IMR-90 (cell line): ENCODE results near the gene PTHLH. TPM values are rescaled to one million over a fixed set of nuclear protein-coding genes. Genes with fewer than 3 reads are reported as not detected.
A peak's percentile ranks its signal among the peaks of the same experiment; 100 is the strongest.

Experiments used
- ATAC-seq: fragments of 200-7000 bp; cut with Tn5 transposase; 2 replicates; pipeline ENCODE4 v1.9.1; 2020; ENCODE audit warnings: low read depth, mild to moderate bottlenecking, moderate library complexity
- BruUV-seq: library from RNA; stranded (reverse); fragments of 400-500 nt; replicated peaks from 2 replicates; lab custom pipeline; 2021; lab: Mats Ljungman, UMichigan
- CTCF ChIA-PET: fragments of 300-600 bp; formaldehyde crosslinking; extraction: SDS; loops from one replicate; lab custom pipeline; 2021; ENCODE audit warnings: antibody characterized with exemption; lab: Yijun Ruan, JAX
- POLR2A ChIA-PET: fragments of 300-600 bp; sonication (Branson Sonifier 250); formaldehyde crosslinking; loops from one replicate; lab custom pipeline; 2022; ENCODE audit warnings: antibody characterized with exemption; ENCODE audit not compliant: unreplicated experiment; lab: Charles Lee
- DNase-seq: peaks from one replicate; pipeline ENCODE4 v3.0.0; 2013
- H2AFZ ChIP-seq: replicated peaks from 2 replicates; pipeline ENCODE3; 2013; ENCODE audit warnings: low read length, mild to moderate bottlenecking; ENCODE audit not compliant: poor library complexity
- H2AK5ac ChIP-seq: 2 replicates; pipeline ENCODE4 v1.6.1; 2013; ENCODE audit warnings: low read depth, low read length, inconsistent platforms
- H2AK9ac ChIP-seq: replicated peaks from 2 replicates; pipeline ENCODE3; 2013; ENCODE audit warnings: mild to moderate bottlenecking, low read depth, low read length, moderate library complexity; ENCODE audit not compliant: poor library complexity
- H2BK120ac ChIP-seq: 2 replicates; pipeline ENCODE4 v1.6.1; 2013; ENCODE audit warnings: low read depth, low read length, inconsistent platforms
- H2BK15ac ChIP-seq: 3 replicates; pipeline ENCODE4 v1.6.1; 2013; ENCODE audit warnings: low read depth, low read length, inconsistent platforms
- H2BK20ac ChIP-seq: 2 replicates; pipeline ENCODE4 v1.6.1; 2013; ENCODE audit warnings: low read depth, mild to moderate bottlenecking, inconsistent platforms, low read length, moderate library complexity
- H2BK5ac ChIP-seq: 2 replicates; pipeline ENCODE4 v1.6.1; 2013; ENCODE audit warnings: mild to moderate bottlenecking, low read depth, low read length, inconsistent platforms; ENCODE audit not compliant: poor library complexity, severe bottlenecking
- H3K14ac ChIP-seq: replicated peaks from 2 replicates; pipeline ENCODE4 v1.6.1; 2013; ENCODE audit warnings: low read depth, low read length, inconsistent platforms
- H3K18ac ChIP-seq: 2 replicates; pipeline ENCODE4 v1.6.1; 2013; ENCODE audit warnings: low read depth, low read length, control low read depth
- H3K23ac ChIP-seq: 2 replicates; pipeline ENCODE4 v1.6.1; 2013; ENCODE audit warnings: low read depth, low read length, inconsistent platforms
- H3K27ac ChIP-seq: 2 replicates; pipeline ENCODE4 v1.5.1; 2013; ENCODE audit warnings: mild to moderate bottlenecking, control low read depth, low read length; ENCODE audit not compliant: insufficient read depth
- H3K27me3 ChIP-seq: 2 replicates; pipeline ENCODE4 v1.6.1; 2013; ENCODE audit warnings: low read length; ENCODE audit not compliant: control insufficient read depth, insufficient read depth
- H3K36me3 ChIP-seq: 2 replicates; pipeline ENCODE4 v1.6.1; 2013; ENCODE audit warnings: low read length, mixed read lengths; ENCODE audit not compliant: control insufficient read depth, insufficient read depth
- H3K4ac ChIP-seq: 2 replicates; pipeline ENCODE4 v1.6.1; 2013; ENCODE audit warnings: low read depth, low read length, inconsistent platforms
- H3K4me1 ChIP-seq: 2 replicates; pipeline ENCODE4 v1.6.1; 2013; ENCODE audit warnings: low read length, mixed read lengths; ENCODE audit not compliant: control insufficient read depth, insufficient read depth
- H3K4me2 ChIP-seq: 2 replicates; pipeline ENCODE4 v1.6.1; 2013; ENCODE audit warnings: low read depth, mild to moderate bottlenecking, control low read depth, low read length, moderate library complexity
- H3K4me3 ChIP-seq: 2 replicates; pipeline ENCODE4 v1.5.1; 2013; ENCODE audit warnings: low read depth, mild to moderate bottlenecking, control low read depth, low read length, moderate library complexity; ENCODE audit not compliant: insufficient read depth
- H3K56ac ChIP-seq: 2 replicates; pipeline ENCODE4 v1.6.1; 2013; ENCODE audit warnings: low read length, inconsistent platforms; ENCODE audit not compliant: insufficient read depth; ENCODE audit errors: extremely low read depth
- H3K79me1 ChIP-seq, 2 experiments: 2 replicates each; pipeline ENCODE4 v1.6.1; 2013; ENCODE audit warnings: low read length in 2 of 2, inconsistent platforms in 1 of 2, low read depth in 1 of 2
- H3K9ac ChIP-seq: 2 replicates; pipeline ENCODE4 v1.6.1; 2013; ENCODE audit warnings: low read depth, low read length, control low read depth
- H3K9me1 ChIP-seq: 2 replicates; pipeline ENCODE4 v1.6.1; 2013; ENCODE audit warnings: low read length, inconsistent platforms; ENCODE audit not compliant: insufficient read depth
- H3K9me3 ChIP-seq: 2 replicates; pipeline ENCODE4 v1.6.1; 2013; ENCODE audit warnings: low read length; ENCODE audit not compliant: control insufficient read depth, insufficient read depth
- H4K20me1 ChIP-seq: 2 replicates; pipeline ENCODE4 v1.6.1; 2013; ENCODE audit warnings: low read length, inconsistent platforms; ENCODE audit not compliant: insufficient read depth
- H4K5ac ChIP-seq: 2 replicates; pipeline ENCODE4 v1.6.1; 2013; ENCODE audit warnings: mild to moderate bottlenecking, low read depth, low read length, control low read depth
- H4K8ac ChIP-seq, 2 experiments: 2 replicates each; pipeline ENCODE4 v1.6.1; 2013; ENCODE audit warnings: low read depth in 2 of 2, low read length in 2 of 2, control low read depth in 1 of 2, inconsistent platforms in 1 of 2
- H4K91ac ChIP-seq: 2 replicates; pipeline ENCODE4 v1.6.1; 2013; ENCODE audit warnings: low read depth, low read length, inconsistent platforms; ENCODE audit not compliant: insufficient read depth
- CEBPB ChIP-seq: IDR thresholded peaks from 2 replicates; pipeline ENCODE4 v1.6.1; 2012; ENCODE audit warnings: low read depth, low read length, improper control_type of control experiment
- FOS ChIP-seq: fragments of 150-350 bp; IDR thresholded peaks from 2 replicates; pipeline ENCODE4 v1.6.1; 2016; ENCODE audit warnings: low read depth, low read length
- WGBS, 2 experiments: methylation state at CpG; one replicate each; pipeline versions ENCODE4 v1.1.5 to v1.1.7; 2013; ENCODE audit warnings: missing lambda C conversion rate in 2 of 2; ENCODE audit not compliant: insufficient read length in 1 of 2; ENCODE audit errors: extremely low coverage in 2 of 2; 5-methylcytosine and 5-hydroxymethylcytosine counted together
- dilution Hi-C: fragments of 300-500 bp; cut with HindIII; formaldehyde crosslinking; loops from one replicate; pipeline ENCODE4 v1.14.3; 2018; ENCODE audit warnings: low sequenced_read_pairs; ENCODE audit not compliant: unreplicated experiment
- in situ Hi-C: fragments of 300-500 bp; cut with MboI; formaldehyde crosslinking; loops from 3 replicates; pipeline ENCODE4 v1.14.3; 2019; ENCODE audit warnings: low sequenced_read_pairs, inconsistent platforms, mixed read lengths
- intact Hi-C: fragments of 100-400 bp; cut with micrococcal nuclease; formaldehyde crosslinking; loops from 2 replicates; pipeline ENCODE4 v1.10.0; 2022
- polyA plus RNA-seq, 3 experiments: library from polyadenylated mRNA; depleted of rRNA; stranded (reverse); fragments of >200 nt; gene quantifications; 2 replicates each; pipeline ENCODE4 v1.2.3, GENCODE V29; 2012; ENCODE audit warnings: low replicate concordance in 1 of 3
- total RNA-seq: library from RNA; depleted of rRNA; stranded (reverse); fragments of >200 nt; gene quantifications from 2 replicates; pipeline ENCODE4 v1.2.3, GENCODE V29; 2012

The PTHLH gene
- total and polyA plus RNA-seq, 2 of the 4 experiments (the other 2 are of a cell fraction), result 0.36 to 1.3 TPM

GRCh38 chr12:27973487-27973890, 956 bp upstream of the PTHLH start:
- no peaks in the 10 kb centered on the region for H3K9me3 ChIP-seq
- no peak overlapping the region for H3K27ac ChIP-seq
- no peak overlapping the region for H2BK5ac ChIP-seq
- no peak overlapping the region for H2AK9ac ChIP-seq
- WGBS, 2 experiments, result 0% methylated on average over 1 of the region's 4 CpGs; no CpG with 5 or more reads in 1 of the 2 experiments
- BruUV-seq, result no TSS peak
- H2BK15ac ChIP-seq, result no peak overlapping the region
- H2BK20ac ChIP-seq, result no peak overlapping the region
- H3K36me3 ChIP-seq, result no peaks in the 10 kb centered on the region
- intact Hi-C loops, result no loop called here
- H3K79me1 ChIP-seq, result no peaks in the 10 kb centered on the region
- no peak overlapping the region for H3K56ac ChIP-seq
- H3K9me1 ChIP-seq, result no peaks in the 10 kb centered on the region; the same call in 1 of the 2 replicates
- dilution Hi-C loops, result no loop called here
- H4K5ac ChIP-seq, result no peak overlapping the region
- H3K23ac ChIP-seq, result no peak overlapping the region
- H3K4ac ChIP-seq, result no peak overlapping the region
- H2BK120ac ChIP-seq, result no peak overlapping the region
- no peak overlapping the region for H3K14ac ChIP-seq
- H2AFZ ChIP-seq, result no peak overlapping the region
- no peak overlapping the region for H3K18ac ChIP-seq
- POLR2A ChIA-PET, result no interaction called here
- H3K9ac ChIP-seq, result no peak overlapping the region
- ATAC-seq (no peak), DNase-seq (peak; percentile 69)
- no peak overlapping the region for H4K91ac ChIP-seq
- peaks cover 3% of the 10 kb centered on the region; the same call in 1 of the 2 replicates for H3K27me3 ChIP-seq
- no peak overlapping the region for H2AK5ac ChIP-seq
- no peak overlapping the region for H4K8ac ChIP-seq
- no peaks in the 10 kb centered on the region for H4K20me1 ChIP-seq
- CTCF ChIA-PET, result no interaction called here
- in situ Hi-C loops, result no loop called here
- H3K4me2 ChIP-seq, result no peak overlapping the region
- H3K4me3 ChIP-seq, result no peak overlapping the region
- no peaks in the 10 kb centered on the region; the same call in 1 of the 2 replicates for H3K4me1 ChIP-seq
- no peak for TF ChIP-seq FOS
- TF ChIP-seq CEBPB, result peak; percentile 94
